ENCODE data around the gene CSTPP1. TPM values are rescaled to one million over a fixed set of nuclear protein-coding genes. Genes with fewer than 3 reads are reported as not detected.
"Not testable (repeated sequence)": the region's sequence is repeated elsewhere in the genome, so short reads cannot be mapped to it uniquely, and the experiment has no call there.

Gene CSTPP1
- total RNA-seq, 3 donors from 2014 or later, result 13.4 to 43.6 (median 30.5) TPM

- no peak for DNase-seq (ENCODE audit: low spot score in 2 of 2)
- intact Hi-C loops (cut with DNase I; ENCODE audit: low total_unique reads), result no loop called here
- Histone ChIP-seq H3K9me3 (no peaks in the 10 kb centered on the region), H3K27me3 (no peaks in the 10 kb centered on the region), H3K36me3 (no peaks in the 10 kb centered on the region), H3K4me3 (no peak overlapping the region), H3K27ac (no peak overlapping the region), H3K4me1 (no peaks in the 10 kb centered on the region)
- TF ChIP-seq POLR2AphosphoS5 (IDR thresholded peaks at IDR 0.05), result no peak
- TF ChIP-seq POLR2A (IDR thresholded peaks at IDR 0.05), result no peak
- TF ChIP-seq CTCF (IDR thresholded peaks at IDR 0.05), result no peak
Observed at GRCh38 chr11:46984987-46985386, 48.4 kb downstream of the CSTPP1 start.

GRCh38 chr11:46987183-46987582 lies 50.6 kb downstream of the CSTPP1 start:
- H3K9me3 ChIP-seq, result no peaks in the 10 kb centered on the region
- no peak for DNase-seq (ENCODE audit: low spot score in 2 of 2)
- H3K4me1 ChIP-seq, result no peaks in the 10 kb centered on the region
- H3K4me3 ChIP-seq, result no peak overlapping the region
- TF ChIP-seq POLR2AphosphoS5 (IDR thresholded peaks at IDR 0.05), result no peak
- no peak for TF ChIP-seq POLR2A (IDR thresholded peaks at IDR 0.05)
- TF ChIP-seq CTCF (IDR thresholded peaks at IDR 0.05), result no peak
- no peaks in the 10 kb centered on the region for H3K36me3 ChIP-seq
- intact Hi-C loops (cut with DNase I; ENCODE audit: low total_unique reads), result no loop called here
- H3K27ac ChIP-seq, result no peak overlapping the region
- no peaks in the 10 kb centered on the region for H3K27me3 ChIP-seq

GRCh38 chr11:46989810-46990487 lies 53.4 kb downstream of the CSTPP1 start:
- H3K4me3 ChIP-seq; DNase-seq (ENCODE audit: low spot score in 2 of 2); H3K9me3 ChIP-seq; intact Hi-C loops (cut with DNase I; ENCODE audit: low total_unique reads); H3K36me3 ChIP-seq; H3K27me3 ChIP-seq; H3K27ac ChIP-seq; H3K4me1 ChIP-seq: not testable (repeated sequence)

GRCh38 chr11:46991391-46991790 lies 54.8 kb downstream of the CSTPP1 start:
- no peak for DNase-seq (ENCODE audit: low spot score in 2 of 2)
- H3K27me3 ChIP-seq, result no peaks in the 10 kb centered on the region
- TF ChIP-seq POLR2A (IDR thresholded peaks at IDR 0.05), result no peak
- no peak for TF ChIP-seq POLR2AphosphoS5 (IDR thresholded peaks at IDR 0.05)
- TF ChIP-seq CTCF (IDR thresholded peaks at IDR 0.05), result no peak
- H3K4me3 ChIP-seq, result no peak overlapping the region
- no peak overlapping the region for H3K27ac ChIP-seq
- no peaks in the 10 kb centered on the region for H3K36me3 ChIP-seq
- H3K9me3 ChIP-seq, result no peaks in the 10 kb centered on the region
- intact Hi-C loops (cut with DNase I; ENCODE audit: low total_unique reads), result no loop called here
- no peaks in the 10 kb centered on the region for H3K4me1 ChIP-seq

GRCh38 chr11:46992386-46992785 lies 55.8 kb downstream of the CSTPP1 start:
- intact Hi-C loops (cut with DNase I; ENCODE audit: low total_unique reads), result not testable (repeated sequence)

GRCh38 chr11:46997796-46998195 lies 61.2 kb downstream of the CSTPP1 start:
- H3K4me1 ChIP-seq, H3K27me3 ChIP-seq: not testable (repeated sequence)

More at GRCh38 chr11:46992386-46992785, 55.8 kb downstream of the CSTPP1 start:
- H3K27me3 ChIP-seq; DNase-seq (ENCODE audit: low spot score in 2 of 2); H3K4me1 ChIP-seq; H3K36me3 ChIP-seq; H3K27ac ChIP-seq; H3K9me3 ChIP-seq; H3K4me3 ChIP-seq: not testable (repeated sequence)

GRCh38 chr11:46999217-46999616 lies 62.7 kb downstream of the CSTPP1 start:
- peaks cover 3 to 13% of the 10 kb centered on the region in 2 donors for H3K4me1 ChIP-seq
- no peak overlapping the region for H3K27ac ChIP-seq
- intact Hi-C loops (cut with DNase I; ENCODE audit: low total_unique reads), result no loop called here
- no peaks in the 10 kb centered on the region for H3K36me3 ChIP-seq
- H3K27me3 ChIP-seq, result no peaks in the 10 kb centered on the region
- TF ChIP-seq POLR2A (IDR thresholded peaks at IDR 0.05) (no peak), POLR2AphosphoS5 (IDR thresholded peaks at IDR 0.05) (no peak), CTCF (IDR thresholded peaks at IDR 0.05) (no peak)
- no peak overlapping the region for H3K4me3 ChIP-seq
- H3K9me3 ChIP-seq, result no peaks in the 10 kb centered on the region
- no peak for DNase-seq (ENCODE audit: low spot score in 2 of 2)

More at GRCh38 chr11:46997796-46998195, 61.2 kb downstream of the CSTPP1 start:
- H3K4me3 ChIP-seq; H3K27ac ChIP-seq; DNase-seq (ENCODE audit: low spot score in 2 of 2); H3K36me3 ChIP-seq; H3K9me3 ChIP-seq; intact Hi-C loops (cut with DNase I; ENCODE audit: low total_unique reads): not testable (repeated sequence)
